ENCODE data around the gene FARP1.

DNA sequence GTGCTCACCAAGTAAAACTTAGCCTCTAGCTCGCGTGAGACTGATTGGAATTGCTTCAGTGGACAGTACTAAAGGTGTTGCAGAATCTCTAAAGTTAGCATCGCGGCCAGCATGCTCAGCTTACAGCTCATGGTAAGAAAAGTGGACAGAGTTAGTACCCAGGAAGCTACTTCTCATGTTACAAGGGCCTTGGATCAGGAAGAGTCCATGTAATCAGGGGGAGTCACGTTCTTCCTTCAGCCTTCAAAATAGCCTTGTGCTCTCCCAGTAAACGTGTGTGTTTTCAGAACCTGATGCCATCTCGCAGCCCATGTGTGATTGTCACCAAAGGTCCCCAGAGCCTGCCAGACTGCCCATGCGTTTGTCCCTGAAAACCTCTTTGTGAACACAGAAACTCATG lies 230.0 kb downstream of the FARP1 start:
- TF ChIP-seq, protein P1, sequence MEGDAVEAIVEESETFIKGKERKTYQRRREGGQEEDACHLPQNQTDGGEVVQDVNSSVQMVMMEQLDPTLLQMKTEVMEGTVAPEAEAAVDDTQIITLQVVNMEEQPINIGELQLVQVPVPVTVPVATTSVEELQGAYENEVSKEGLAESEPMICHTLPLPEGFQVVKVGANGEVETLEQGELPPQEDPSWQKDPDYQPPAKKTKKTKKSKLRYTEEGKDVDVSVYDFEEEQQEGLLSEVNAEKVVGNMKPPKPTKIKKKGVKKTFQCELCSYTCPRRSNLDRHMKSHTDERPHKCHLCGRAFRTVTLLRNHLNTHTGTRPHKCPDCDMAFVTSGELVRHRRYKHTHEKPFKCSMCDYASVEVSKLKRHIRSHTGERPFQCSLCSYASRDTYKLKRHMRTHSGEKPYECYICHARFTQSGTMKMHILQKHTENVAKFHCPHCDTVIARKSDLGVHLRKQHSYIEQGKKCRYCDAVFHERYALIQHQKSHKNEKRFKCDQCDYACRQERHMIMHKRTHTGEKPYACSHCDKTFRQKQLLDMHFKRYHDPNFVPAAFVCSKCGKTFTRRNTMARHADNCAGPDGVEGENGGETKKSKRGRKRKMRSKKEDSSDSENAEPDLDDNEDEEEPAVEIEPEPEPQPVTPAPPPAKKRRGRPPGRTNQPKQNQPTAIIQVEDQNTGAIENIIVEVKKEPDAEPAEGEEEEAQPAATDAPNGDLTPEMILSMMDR (IDR thresholded peaks at IDR 0.05): no peak
- no peak for TF ChIP-seq EP300 (IDR thresholded peaks at IDR 0.05)
- TF ChIP-seq POLR2A (IDR thresholded peaks at IDR 0.05): no peak
- TF ChIP-seq POLR2AphosphoS5 (IDR thresholded peaks at IDR 0.05): no peak

Measured in gastroesophageal sphincter (tissue), 3 donors.